ENCODE measurements around the gene BSN. TPM values are rescaled to one million over a fixed set of nuclear protein-coding genes. Genes with fewer than 3 reads are reported as not detected.
"Not testable (repeated sequence)": the region's sequence is repeated elsewhere in the genome, so short reads cannot be mapped to it uniquely, and the experiment has no call there.

Gene BSN
- total RNA-seq, 2 donors from 2014 or later, result 1.3 to 6.6 TPM

GRCh38 chr3:49570028-49570654 is 15.9 kb downstream of the BSN start:
- ATAC-seq (no peak), DNase-seq (no peak)
- intact Hi-C loops (cut with DNase I), result no loop called here
- TF ChIP-seq POLR2A (IDR thresholded peaks at IDR 0.05) (no peak), CTCF (IDR thresholded peaks at IDR 0.05) (no peak)
- Histone ChIP-seq H3K4me1 (no peaks in the 10 kb centered on the region), H3K4me3 (no peak overlapping the region), H3K9me3 (no peaks in the 10 kb centered on the region), H3K36me3 (replicated peaks in 1 of 2; ENCODE audit: insufficient read depth in 1 of 2, low read depth in 2 of 2) (no peaks in the 10 kb centered on the region), H3K27me3 (no peaks in the 10 kb centered on the region), H3K27ac (no peak overlapping the region)
- 73 to 78% methylated on average over 6 of the region's 6 CpGs for WGBS, 2 donors

GRCh38 chr3:49582177-49582576 is 27.9 kb downstream of the BSN start:
- Histone ChIP-seq H3K9me3 (no peaks in the 10 kb centered on the region), H3K27ac (no peak overlapping the region), H3K4me1 (no peaks in the 10 kb centered on the region), H3K36me3 (replicated peaks in 1 of 2; ENCODE audit: insufficient read depth in 1 of 2, low read depth in 2 of 2) (no peaks in the 10 kb centered on the region), H3K27me3 (no peaks in the 10 kb centered on the region), H3K4me3 (no peak overlapping the region)
- ATAC-seq (no peak), DNase-seq (no peak)
- TF ChIP-seq CTCF (IDR thresholded peaks at IDR 0.05), result no peak
- TF ChIP-seq POLR2A (IDR thresholded peaks at IDR 0.05), result no peak
- intact Hi-C loops (cut with DNase I), result no loop called here

GRCh38 chr3:49585261-49585755 is 31.0 kb downstream of the BSN start:
- H3K27me3 ChIP-seq; DNase-seq; H3K27ac ChIP-seq; intact Hi-C loops (cut with DNase I); H3K36me3 ChIP-seq (replicated peaks in 1 of 2; ENCODE audit: insufficient read depth in 1 of 2, low read depth in 2 of 2); H3K4me1 ChIP-seq; ATAC-seq; H3K4me3 ChIP-seq; H3K9me3 ChIP-seq: not testable (repeated sequence)
- WGBS, 2 donors, result 91 to 94% methylated on average over 9 to 20 of the region's 20 CpGs

- TF ChIP-seq POLR2A (IDR thresholded peaks at IDR 0.05) (no peak), CTCF (IDR thresholded peaks at IDR 0.05) (no peak)
- Histone ChIP-seq H3K27ac (no peak overlapping the region), H3K9me3 (no peaks in the 10 kb centered on the region), H3K4me1 (no peaks in the 10 kb centered on the region), H3K36me3 (replicated peaks in 1 of 2; ENCODE audit: insufficient read depth in 1 of 2, low read depth in 2 of 2) (no peaks in the 10 kb centered on the region), H3K4me3 (no peak overlapping the region), H3K27me3 (no peaks in the 10 kb centered on the region)
- ATAC-seq (no peak), DNase-seq (no peak)
- WGBS, 2 donors, result 76 to 78% methylated on average over 3 of the region's 3 CpGs
- intact Hi-C loops (cut with DNase I), result no loop called here
These were observed 37.3 kb downstream of the BSN start for GRCh38 chr3:49591615-49592014.

GRCh38 chr3:49593041-49593440 is 38.8 kb downstream of the BSN start:
- ATAC-seq (no peak), DNase-seq (no peak)
- Histone ChIP-seq H3K4me3 (no peak overlapping the region), H3K9me3 (no peaks in the 10 kb centered on the region), H3K27ac (no peak overlapping the region), H3K4me1 (no peaks in the 10 kb centered on the region), H3K27me3 (no peaks in the 10 kb centered on the region), H3K36me3 (replicated peaks in 1 of 2; ENCODE audit: insufficient read depth in 1 of 2, low read depth in 2 of 2) (no peaks in the 10 kb centered on the region)
- intact Hi-C loops (cut with DNase I), result no loop called here
- 55 to 60% methylated on average over 2 of the region's 2 CpGs for WGBS, 2 donors
- no peak for TF ChIP-seq CTCF (IDR thresholded peaks at IDR 0.05)
- no peak for TF ChIP-seq POLR2A (IDR thresholded peaks at IDR 0.05)

Measured in body of pancreas (tissue), 4 donors.